AG08396 (cell line): Measurements from ENCODE around the gene AADACL4.
"Not testable (repeated sequence)": the region's sequence is repeated elsewhere in the genome, so short reads cannot be mapped to it uniquely, and the experiment has no call there.

Experiments
- DNase-seq: peaks from one replicate; pipeline ENCODE4 v3.0.0; 2012; ENCODE audit warnings: low spot score, mixed read lengths

The AADACL4 gene

DNA sequence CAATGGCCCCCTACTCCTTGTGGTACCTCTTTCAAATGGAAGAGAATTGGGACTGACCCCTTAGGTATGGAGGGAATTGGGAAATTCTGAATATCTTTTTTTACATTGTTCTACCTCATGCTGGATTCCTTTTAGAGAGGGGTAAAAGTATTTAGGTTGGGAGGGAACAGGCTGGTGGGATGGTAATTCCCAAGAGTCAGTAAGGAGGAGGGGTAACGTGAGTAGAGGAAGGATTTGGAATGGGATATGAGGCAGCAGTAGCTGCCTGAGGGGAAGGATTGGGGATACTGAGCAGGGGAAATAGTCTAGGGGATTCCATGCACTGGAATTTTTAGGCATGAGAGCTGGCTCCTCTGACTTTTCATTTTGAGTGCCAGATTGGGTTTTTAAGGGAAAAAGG is 68.2 kb downstream of the AADACL4 start:
- no peak for DNase-seq

DNA sequence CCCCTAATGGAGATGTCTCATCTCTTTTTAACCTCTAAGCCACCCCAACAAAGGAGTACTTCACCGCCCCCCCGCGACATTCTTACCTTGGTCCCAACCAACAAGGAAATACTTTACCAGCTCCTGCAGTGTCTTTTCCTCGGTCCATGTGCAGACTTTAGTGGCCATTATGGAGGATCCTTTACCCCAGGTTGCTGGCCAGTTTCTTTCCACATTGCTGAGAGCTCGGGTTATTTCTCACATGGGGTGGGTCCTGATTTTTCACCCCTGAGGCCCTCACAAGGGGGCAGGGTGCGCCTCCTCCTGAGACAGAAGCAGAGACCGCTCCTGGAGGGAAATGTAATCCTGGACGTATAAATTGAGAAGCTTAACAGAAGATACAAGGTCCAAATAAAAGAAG is 69.0 kb downstream of the AADACL4 start:
- no peak for DNase-seq

DNA sequence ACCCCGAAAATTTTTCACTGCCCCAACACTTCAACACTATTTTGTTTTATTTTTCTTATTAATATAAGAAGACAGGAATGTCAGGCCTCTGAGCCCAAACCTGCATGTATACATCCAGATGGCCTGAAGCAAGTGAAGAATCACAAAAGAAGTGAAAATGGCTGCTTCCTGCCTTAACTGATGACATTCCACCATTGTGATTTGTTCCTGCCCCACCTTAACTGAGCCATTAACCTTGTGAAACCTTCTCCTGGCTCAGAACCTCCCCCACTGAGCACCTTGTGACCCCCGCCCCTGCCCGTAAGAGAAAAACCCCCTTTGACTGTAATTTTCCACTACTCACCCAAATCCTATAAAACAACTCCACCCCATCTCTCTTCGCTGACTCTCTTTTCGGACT is 69.8 kb downstream of the AADACL4 start:
- DNase-seq, result not testable (repeated sequence)

DNA sequence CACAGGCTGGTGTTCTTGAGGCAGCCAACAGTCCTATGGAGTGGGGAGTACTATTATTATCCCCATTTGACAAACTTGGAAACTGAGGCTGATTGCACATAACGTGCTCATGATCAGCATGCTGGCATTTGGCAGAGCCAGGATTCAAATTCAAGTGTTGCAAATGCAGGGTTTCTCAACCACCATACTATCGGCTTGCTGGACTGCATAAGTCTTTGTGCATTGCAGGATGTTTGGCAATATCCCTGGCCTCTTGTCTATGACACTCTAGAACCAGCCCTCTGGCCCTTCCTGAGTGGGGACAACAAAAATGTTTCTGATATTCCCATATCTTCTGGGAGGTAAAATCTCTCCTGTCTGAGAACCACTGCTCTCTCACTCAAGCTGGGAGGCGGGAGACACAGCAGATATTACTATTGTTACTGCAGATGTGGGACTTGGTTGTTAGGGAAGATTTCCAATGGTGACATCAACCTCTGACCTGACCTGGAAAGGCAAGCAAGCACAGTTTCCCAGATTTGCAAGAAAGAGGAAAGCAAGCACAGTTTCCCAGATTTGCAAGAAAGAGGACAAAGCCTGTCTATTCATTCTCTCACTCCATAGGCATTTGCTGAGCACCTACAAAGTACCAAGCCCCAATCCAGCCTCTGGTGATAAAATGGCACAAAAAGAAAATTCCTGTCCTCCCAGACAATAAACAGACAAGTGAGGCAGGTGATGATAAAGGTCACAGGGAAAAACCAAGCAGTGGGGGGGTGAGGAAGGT is 71.0 kb downstream of the AADACL4 start:
- no peak for DNase-seq

DNA sequence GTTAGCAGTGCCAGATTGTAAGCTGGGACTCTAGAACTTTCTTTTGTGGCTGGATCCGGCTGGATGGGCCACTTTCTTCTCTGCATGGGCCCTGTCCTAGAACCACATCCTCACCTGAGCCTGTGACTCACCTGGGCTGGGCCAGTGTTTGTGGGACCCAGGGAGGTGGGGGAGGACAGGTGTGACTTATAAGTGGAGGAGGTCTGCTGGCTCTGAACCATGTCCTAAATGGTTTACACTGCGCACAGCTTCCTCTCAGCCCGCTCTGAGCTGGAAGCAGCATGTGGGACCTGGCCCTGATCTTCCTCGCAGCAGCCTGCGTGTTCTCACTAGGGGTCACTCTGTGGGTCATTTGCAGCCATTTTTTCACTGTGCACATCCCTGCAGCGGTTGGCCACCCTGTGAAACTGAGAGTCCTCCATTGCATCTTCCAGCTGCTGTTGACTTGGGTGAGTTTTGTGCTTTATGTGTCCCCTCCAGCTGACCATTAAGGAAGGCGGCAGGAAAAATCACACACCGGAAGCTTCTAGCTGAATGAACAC is 72.1 kb downstream of the AADACL4 start, which contains the start of gene AADACL3:
Gene AADACL3 (plus strand): TSS at position 215 of the 542 bp plus-strand sequence. CDS start 67 bp downstream, at position 282.
- DNase-seq, result no peak
